ENCODE measurements around the gene RPS3. TPM values are rescaled to one million over a fixed set of nuclear protein-coding genes. Genes with fewer than 3 reads are reported as not detected.
"Not testable (repeated sequence)": the region's sequence is repeated elsewhere in the genome, so short reads cannot be mapped to it uniquely, and the experiment has no call there.

Gene RPS3
- polyA plus RNA-seq, 1 donor: 3,748 TPM

GRCh38 chr11:75406338-75406777 lies 7.0 kb downstream of the RPS3 start:
- Histone ChIP-seq H3K27me3 (ENCODE audit: control insufficient read depth, insufficient read depth, low read length) (no peaks in the 10 kb centered on the region), H3K4me1 (ENCODE audit: control insufficient read depth, insufficient read depth, low read length) (peaks cover 15% of the 10 kb centered on the region), H3K36me3 (ENCODE audit: control insufficient read depth, insufficient read depth, low read length) (peaks cover 65% of the 10 kb centered on the region), H3K4me3 (ENCODE audit: low read length) (no peak overlapping the region), H3K27ac (ENCODE audit: low read length) (no peak overlapping the region), H3K9me3 (ENCODE audit: control insufficient read depth, low read depth, low read length) (no peaks in the 10 kb centered on the region)
- no CpG with 5 or more reads among the region's 1 CpG for WGBS (ENCODE audit: insufficient coverage, low lambda C conversion rate)
- DNase-seq: no peak

- no peaks in the 10 kb centered on the region for H3K27me3 ChIP-seq (ENCODE audit: control insufficient read depth, insufficient read depth, low read length)
- no peaks in the 10 kb centered on the region for H3K9me3 ChIP-seq (ENCODE audit: control insufficient read depth, low read depth, low read length)
- DNase-seq: no peak
- no peak overlapping the region for H3K27ac ChIP-seq (ENCODE audit: low read length)
- peaks cover 58% of the 10 kb centered on the region for H3K36me3 ChIP-seq (ENCODE audit: control insufficient read depth, insufficient read depth, low read length)
- H3K4me1 ChIP-seq (ENCODE audit: control insufficient read depth, insufficient read depth, low read length): no peaks in the 10 kb centered on the region
- no peak overlapping the region for H3K4me3 ChIP-seq (ENCODE audit: low read length)
- no CpG with 5 or more reads among the region's 2 CpGs for WGBS (ENCODE audit: insufficient coverage, low lambda C conversion rate)
Observed at GRCh38 chr11:75408957-75409219, 9.6 kb downstream of the RPS3 start.

- H3K4me3 ChIP-seq (ENCODE audit: low read length); H3K9me3 ChIP-seq (ENCODE audit: control insufficient read depth, low read depth, low read length); H3K27ac ChIP-seq (ENCODE audit: low read length); H3K4me1 ChIP-seq (ENCODE audit: control insufficient read depth, insufficient read depth, low read length); DNase-seq; H3K27me3 ChIP-seq (ENCODE audit: control insufficient read depth, insufficient read depth, low read length): not testable (repeated sequence)
- WGBS (ENCODE audit: insufficient coverage, low lambda C conversion rate): no CpG with 5 or more reads among the region's 33 CpGs
- H3K36me3 ChIP-seq (ENCODE audit: control insufficient read depth, insufficient read depth, low read length): peaks cover 56% of the 10 kb centered on the region
Observed at GRCh38 chr11:75409971-75410370, 10.7 kb downstream of the RPS3 start.

GRCh38 chr11:75413146-75413545 lies 13.8 kb downstream of the RPS3 start:
- H3K27me3 ChIP-seq (ENCODE audit: control insufficient read depth, insufficient read depth, low read length); H3K4me3 ChIP-seq (ENCODE audit: low read length); H3K4me1 ChIP-seq (ENCODE audit: control insufficient read depth, insufficient read depth, low read length); H3K9me3 ChIP-seq (ENCODE audit: control insufficient read depth, low read depth, low read length); DNase-seq; H3K27ac ChIP-seq (ENCODE audit: low read length): not testable (repeated sequence)
- WGBS (ENCODE audit: insufficient coverage, low lambda C conversion rate): no CpG with 5 or more reads among the region's 10 CpGs
- peaks cover 42% of the 10 kb centered on the region for H3K36me3 ChIP-seq (ENCODE audit: control insufficient read depth, insufficient read depth, low read length)

- WGBS (ENCODE audit: insufficient coverage, low lambda C conversion rate): no CpG with 5 or more reads among the region's 2 CpGs
- Histone ChIP-seq H3K27ac (ENCODE audit: low read length) (no peak overlapping the region), H3K27me3 (ENCODE audit: control insufficient read depth, insufficient read depth, low read length) (no peaks in the 10 kb centered on the region), H3K4me1 (ENCODE audit: control insufficient read depth, insufficient read depth, low read length) (no peaks in the 10 kb centered on the region), H3K36me3 (ENCODE audit: control insufficient read depth, insufficient read depth, low read length) (peaks cover 37% of the 10 kb centered on the region), H3K9me3 (ENCODE audit: control insufficient read depth, low read depth, low read length) (no peaks in the 10 kb centered on the region), H3K4me3 (ENCODE audit: low read length) (no peak overlapping the region)
- DNase-seq: no peak
Observed at GRCh38 chr11:75413864-75414263, 14.5 kb downstream of the RPS3 start.

DNA sequence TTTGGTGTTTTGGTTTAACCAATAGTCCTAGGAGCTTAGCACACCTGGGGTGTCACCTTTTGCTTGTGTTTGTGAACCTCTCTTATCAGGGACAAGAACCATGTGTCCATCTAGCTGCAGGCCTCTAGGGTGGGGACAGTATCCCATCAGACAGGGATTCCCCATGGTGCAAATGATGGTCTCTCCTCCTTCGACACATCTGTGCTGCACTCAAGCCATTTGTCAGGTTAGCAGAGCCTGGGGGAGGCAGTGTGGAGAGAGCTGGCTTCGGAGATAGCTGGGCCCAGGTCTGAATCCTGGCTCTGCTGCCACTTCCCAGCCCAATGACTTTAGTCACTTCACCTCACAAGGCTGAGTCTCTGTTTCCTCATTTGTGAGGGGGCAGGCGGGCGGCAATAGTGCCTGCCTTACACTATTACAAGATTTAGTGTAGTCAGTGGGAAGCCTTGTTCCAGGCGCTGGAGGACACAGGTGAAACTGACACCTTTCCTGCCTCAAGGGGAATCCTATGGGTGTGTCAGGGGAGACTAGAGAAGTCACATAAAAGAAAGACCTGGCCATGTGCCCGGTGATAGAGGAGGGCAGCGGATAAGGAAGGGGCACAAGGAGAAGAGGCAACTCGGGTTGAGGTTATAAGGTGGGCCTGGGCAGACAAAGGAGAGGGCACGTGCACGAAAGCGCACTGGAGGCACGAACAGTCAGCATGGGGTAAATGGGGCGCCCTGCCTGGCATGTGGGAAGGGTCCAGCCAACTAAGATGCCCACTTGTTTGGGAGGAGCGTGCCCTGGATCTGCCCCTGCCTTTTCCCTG lies 21.1 kb downstream of the RPS3 start:
- DNase-seq: no peak
- Histone ChIP-seq H3K9me3 (ENCODE audit: control insufficient read depth, low read depth, low read length) (no peaks in the 10 kb centered on the region), H3K4me3 (ENCODE audit: low read length) (no peak overlapping the region), H3K36me3 (ENCODE audit: control insufficient read depth, insufficient read depth, low read length) (peaks cover 10% of the 10 kb centered on the region), H3K27me3 (ENCODE audit: control insufficient read depth, insufficient read depth, low read length) (no peaks in the 10 kb centered on the region), H3K4me1 (ENCODE audit: control insufficient read depth, insufficient read depth, low read length) (peaks cover 26% of the 10 kb centered on the region), H3K27ac (ENCODE audit: low read length) (no peak overlapping the region)
- no CpG with 5 or more reads among the region's 14 CpGs for WGBS (ENCODE audit: insufficient coverage, low lambda C conversion rate)

DNA sequence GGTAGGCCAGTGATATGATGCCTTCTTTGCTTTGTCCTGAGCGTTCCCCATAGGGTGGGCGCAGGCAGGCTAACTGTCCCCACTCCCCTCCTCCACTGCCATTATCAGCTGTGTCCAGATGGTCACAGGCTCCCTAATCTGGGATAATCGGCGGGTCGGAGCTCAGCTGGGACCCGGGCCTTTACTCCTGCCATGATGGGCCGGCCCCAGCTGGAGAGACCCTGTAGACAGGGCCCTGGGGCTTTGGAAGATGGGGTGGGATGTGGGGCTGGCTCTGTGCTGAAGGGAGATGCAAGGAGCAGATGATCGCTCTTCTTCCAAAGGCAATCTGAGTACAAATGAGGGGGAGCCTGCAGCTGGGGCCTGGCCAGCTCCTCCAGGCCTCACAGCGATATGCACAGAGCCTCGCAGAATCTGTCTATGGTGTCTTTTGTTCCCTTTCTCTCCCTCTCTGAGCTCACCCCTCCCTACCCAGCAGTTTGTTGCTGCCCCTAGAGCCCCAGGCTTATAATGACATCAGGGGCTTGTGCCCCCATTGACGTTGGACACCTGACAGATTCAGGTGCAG lies 21.8 kb downstream of the RPS3 start:
- H3K36me3 ChIP-seq (ENCODE audit: control insufficient read depth, insufficient read depth, low read length): peaks cover 9% of the 10 kb centered on the region

GRCh38 chr11:75421902-75422247 lies 22.6 kb downstream of the RPS3 start:
- no CpG with 5 or more reads among the region's 2 CpGs for WGBS (ENCODE audit: insufficient coverage, low lambda C conversion rate)
- Histone ChIP-seq H3K36me3 (ENCODE audit: control insufficient read depth, insufficient read depth, low read length) (peaks cover 9% of the 10 kb centered on the region), H3K4me1 (ENCODE audit: control insufficient read depth, insufficient read depth, low read length) (peaks cover 26% of the 10 kb centered on the region), H3K4me3 (ENCODE audit: low read length) (no peak overlapping the region), H3K27ac (ENCODE audit: low read length) (peak overlapping the region; percentile 43), H3K27me3 (ENCODE audit: control insufficient read depth, insufficient read depth, low read length) (no peaks in the 10 kb centered on the region), H3K9me3 (ENCODE audit: control insufficient read depth, low read depth, low read length) (no peaks in the 10 kb centered on the region)
- no peak for DNase-seq

More for the DNA sequence above, 21.8 kb downstream of the RPS3 start:
- no peaks in the 10 kb centered on the region for H3K9me3 ChIP-seq (ENCODE audit: control insufficient read depth, low read depth, low read length)
- H3K4me1 ChIP-seq (ENCODE audit: control insufficient read depth, insufficient read depth, low read length): peaks cover 26% of the 10 kb centered on the region
- H3K27me3 ChIP-seq (ENCODE audit: control insufficient read depth, insufficient read depth, low read length): no peaks in the 10 kb centered on the region
- DNase-seq: no peak
- no peak overlapping the region for H3K4me3 ChIP-seq (ENCODE audit: low read length)
- H3K27ac ChIP-seq (ENCODE audit: low read length): peak overlapping the region; percentile 33
- no CpG with 5 or more reads among the region's 11 CpGs for WGBS (ENCODE audit: insufficient coverage, low lambda C conversion rate)

DNA sequence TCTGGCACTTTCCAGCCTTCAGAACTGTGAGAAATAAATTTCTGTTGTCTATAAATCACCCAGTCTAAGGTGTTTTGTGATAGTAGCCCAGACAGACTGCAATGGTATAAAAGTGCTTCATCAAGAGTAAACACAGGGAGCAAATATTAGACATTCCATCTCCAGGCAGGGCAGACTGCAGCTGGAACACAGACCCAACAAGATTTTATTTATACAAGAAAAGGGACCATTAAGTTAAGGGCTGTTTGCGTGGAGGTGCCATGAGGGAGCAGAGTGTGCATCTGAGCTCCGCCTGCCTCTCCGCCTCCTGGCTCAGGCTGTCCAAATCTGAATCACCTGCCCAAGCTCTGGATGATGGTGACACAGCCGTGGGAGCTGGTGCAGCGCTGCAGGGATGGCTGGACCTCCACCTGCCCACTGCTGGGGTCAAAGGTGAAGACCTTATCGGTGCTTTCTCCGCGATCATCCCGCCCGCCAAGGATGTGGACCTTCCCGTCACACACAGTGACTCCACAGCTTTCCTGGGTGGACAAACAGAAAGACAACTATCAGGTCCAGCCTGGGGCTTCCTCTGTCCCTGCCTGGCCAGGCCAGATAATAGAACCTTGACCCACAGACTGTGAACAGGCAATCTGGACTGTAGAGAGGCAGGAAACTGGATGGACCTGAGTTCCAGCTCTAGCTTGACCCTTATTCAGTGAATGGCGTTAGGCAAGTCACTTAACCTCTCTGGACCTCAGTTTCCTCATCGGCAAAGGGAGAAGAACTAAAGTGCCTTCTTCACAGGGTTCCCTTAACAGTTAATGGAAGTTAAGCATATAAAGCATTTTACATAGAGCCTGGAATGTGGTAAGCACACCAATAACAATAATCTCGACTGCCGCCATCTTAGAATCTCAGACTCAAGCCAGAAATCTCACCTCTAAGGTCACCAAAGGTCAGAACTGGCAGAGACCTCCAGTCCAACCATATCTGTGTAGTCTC lies 23.2 kb downstream of the RPS3 start:
- no peak overlapping the region for H3K4me3 ChIP-seq (ENCODE audit: low read length)
- no CpG with 5 or more reads among the region's 15 CpGs for WGBS (ENCODE audit: insufficient coverage, low lambda C conversion rate)
- H3K27ac ChIP-seq (ENCODE audit: low read length): peak overlapping the region; percentile 43
- H3K4me1 ChIP-seq (ENCODE audit: control insufficient read depth, insufficient read depth, low read length): peaks cover 26% of the 10 kb centered on the region
- peak; percentile 41 to 68 for DNase-seq
- H3K27me3 ChIP-seq (ENCODE audit: control insufficient read depth, insufficient read depth, low read length): no peaks in the 10 kb centered on the region
- no peaks in the 10 kb centered on the region for H3K9me3 ChIP-seq (ENCODE audit: control insufficient read depth, low read depth, low read length)
- H3K36me3 ChIP-seq (ENCODE audit: control insufficient read depth, insufficient read depth, low read length): peaks cover 8% of the 10 kb centered on the region

DNA sequence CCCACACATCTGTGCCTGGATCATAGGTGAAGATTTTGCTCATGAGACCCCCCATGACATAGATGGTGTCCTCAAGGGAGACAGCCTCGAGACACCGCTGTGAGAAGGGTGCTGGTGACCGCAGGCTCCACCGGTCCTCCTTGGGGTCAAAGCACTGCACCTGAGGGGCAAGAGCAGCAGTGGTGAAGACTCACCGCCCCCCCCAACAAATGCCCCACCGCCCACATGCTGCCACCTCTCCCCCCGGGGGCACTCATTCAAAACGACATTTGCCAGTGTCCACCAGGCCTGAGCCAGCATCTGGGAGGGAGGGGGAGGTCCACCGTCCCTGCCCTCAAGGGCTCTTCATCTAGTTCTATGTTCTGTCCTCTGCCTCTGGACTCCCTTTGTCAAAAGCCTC lies 24.4 kb downstream of the RPS3 start:
- Histone ChIP-seq H3K4me1 (ENCODE audit: control insufficient read depth, insufficient read depth, low read length) (peaks cover 30% of the 10 kb centered on the region), H3K27me3 (ENCODE audit: control insufficient read depth, insufficient read depth, low read length) (peaks cover 1% of the 10 kb centered on the region), H3K9me3 (ENCODE audit: control insufficient read depth, low read depth, low read length) (peaks cover 3% of the 10 kb centered on the region), H3K36me3 (ENCODE audit: control insufficient read depth, insufficient read depth, low read length) (peaks cover 5% of the 10 kb centered on the region), H3K27ac (ENCODE audit: low read length) (no peak overlapping the region), H3K4me3 (ENCODE audit: low read length) (no peak overlapping the region)
- WGBS (ENCODE audit: insufficient coverage, low lambda C conversion rate): no CpG with 5 or more reads among the region's 9 CpGs
- no peak for DNase-seq

Measured in large intestine (tissue), 3 donors.